Measurements from ENCODE around the gene OLA1.

Gene OLA1

GRCh38 chr2:174171686-174172445 lies 76.5 kb downstream of the OLA1 start:
- no peak overlapping the region for H3K27ac ChIP-seq
- no peak for TF ChIP-seq ZFX (IDR thresholded peaks at IDR 0.05; ENCODE audit: borderline replicate concordance)
- TF ChIP-seq, protein P1, sequence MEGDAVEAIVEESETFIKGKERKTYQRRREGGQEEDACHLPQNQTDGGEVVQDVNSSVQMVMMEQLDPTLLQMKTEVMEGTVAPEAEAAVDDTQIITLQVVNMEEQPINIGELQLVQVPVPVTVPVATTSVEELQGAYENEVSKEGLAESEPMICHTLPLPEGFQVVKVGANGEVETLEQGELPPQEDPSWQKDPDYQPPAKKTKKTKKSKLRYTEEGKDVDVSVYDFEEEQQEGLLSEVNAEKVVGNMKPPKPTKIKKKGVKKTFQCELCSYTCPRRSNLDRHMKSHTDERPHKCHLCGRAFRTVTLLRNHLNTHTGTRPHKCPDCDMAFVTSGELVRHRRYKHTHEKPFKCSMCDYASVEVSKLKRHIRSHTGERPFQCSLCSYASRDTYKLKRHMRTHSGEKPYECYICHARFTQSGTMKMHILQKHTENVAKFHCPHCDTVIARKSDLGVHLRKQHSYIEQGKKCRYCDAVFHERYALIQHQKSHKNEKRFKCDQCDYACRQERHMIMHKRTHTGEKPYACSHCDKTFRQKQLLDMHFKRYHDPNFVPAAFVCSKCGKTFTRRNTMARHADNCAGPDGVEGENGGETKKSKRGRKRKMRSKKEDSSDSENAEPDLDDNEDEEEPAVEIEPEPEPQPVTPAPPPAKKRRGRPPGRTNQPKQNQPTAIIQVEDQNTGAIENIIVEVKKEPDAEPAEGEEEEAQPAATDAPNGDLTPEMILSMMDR (IDR thresholded peaks at IDR 0.05): no peak

DNA sequence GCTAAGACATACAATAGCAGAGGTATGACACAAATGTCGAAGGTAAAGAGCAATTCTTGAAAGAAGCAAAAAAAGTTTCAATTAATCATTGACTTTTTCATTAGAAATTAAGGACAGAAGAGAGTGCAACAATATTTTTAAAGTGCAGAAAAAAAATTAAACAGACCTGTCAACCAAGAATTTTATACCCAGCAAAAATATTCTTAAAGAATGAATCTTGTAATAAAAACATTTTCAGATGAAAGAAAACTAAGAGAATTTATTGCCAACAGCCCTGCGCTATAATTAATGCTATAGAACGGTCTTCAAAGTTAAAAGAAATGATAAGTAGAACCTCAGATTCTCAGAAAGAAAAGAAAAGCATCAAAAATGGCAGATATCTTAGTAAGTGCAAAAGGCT lies 79.0 kb downstream of the OLA1 start:
- no peak for TF ChIP-seq ZFX (IDR thresholded peaks at IDR 0.05; ENCODE audit: borderline replicate concordance)
- TF ChIP-seq, protein P1 (IDR thresholded peaks at IDR 0.05): no peak
- no peak overlapping the region for H3K27ac ChIP-seq

GRCh38 chr2:174166261-174166660 lies 82.1 kb downstream of the OLA1 start:
- H3K27ac ChIP-seq: no peak overlapping the region
- TF ChIP-seq ZFX (IDR thresholded peaks at IDR 0.05; ENCODE audit: borderline replicate concordance): no peak
- TF ChIP-seq, protein P1 (IDR thresholded peaks at IDR 0.05): no peak

DNA sequence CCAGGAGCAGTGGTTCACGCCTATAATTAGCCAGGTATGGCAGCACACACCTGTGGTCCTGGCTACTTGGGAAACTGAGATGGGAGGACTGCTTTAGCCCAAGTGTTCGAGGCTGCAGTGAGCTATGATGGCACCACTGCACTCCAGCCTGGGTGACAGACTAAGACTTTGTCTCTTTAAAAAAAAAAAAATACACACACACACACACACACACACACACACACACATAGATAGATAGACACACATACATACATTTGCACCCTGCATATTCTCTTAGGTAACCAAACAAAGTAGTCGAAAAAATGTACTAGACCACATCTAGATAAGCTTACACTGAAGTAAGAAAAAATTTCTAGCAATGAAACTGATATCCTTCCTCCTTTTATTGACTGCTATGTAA lies 86.8 kb downstream of the OLA1 start:
- H3K27ac ChIP-seq: no peak overlapping the region
- TF ChIP-seq, protein P1 (IDR thresholded peaks at IDR 0.05): no peak
- no peak for TF ChIP-seq ZFX (IDR thresholded peaks at IDR 0.05; ENCODE audit: borderline replicate concordance)

- no peak overlapping the region for H3K27ac ChIP-seq
- no peak for TF ChIP-seq ZFX (IDR thresholded peaks at IDR 0.05; ENCODE audit: borderline replicate concordance)
- TF ChIP-seq, protein P1 (IDR thresholded peaks at IDR 0.05): peak; percentile 62
Measured at GRCh38 chr2:174158003-174158402, 90.3 kb downstream of the OLA1 start.

DNA sequence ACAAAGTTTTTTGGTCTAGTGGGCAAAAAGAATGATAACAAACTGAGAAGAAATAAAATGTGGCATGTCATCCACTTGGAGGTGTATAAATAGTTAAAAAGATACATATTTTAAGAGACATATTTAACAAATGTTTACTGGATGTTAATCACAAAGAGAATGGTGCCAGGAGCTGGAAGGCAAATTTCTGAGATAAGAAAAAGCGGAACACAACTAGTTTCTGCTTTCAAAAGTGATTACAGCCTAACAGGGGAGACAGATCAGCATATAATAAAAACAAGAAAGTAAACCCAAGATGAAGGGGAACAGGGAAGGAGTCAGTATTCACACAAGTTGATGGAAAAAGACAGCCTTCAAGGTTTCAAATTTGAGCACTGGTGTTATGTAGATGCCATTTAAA lies 91.3 kb downstream of the OLA1 start:
- TF ChIP-seq ZFX (IDR thresholded peaks at IDR 0.05; ENCODE audit: borderline replicate concordance): no peak
- TF ChIP-seq, protein P1 (IDR thresholded peaks at IDR 0.05): no peak
- no peak overlapping the region for H3K27ac ChIP-seq
